ENCODE data around the gene TBPL2.

DNA sequence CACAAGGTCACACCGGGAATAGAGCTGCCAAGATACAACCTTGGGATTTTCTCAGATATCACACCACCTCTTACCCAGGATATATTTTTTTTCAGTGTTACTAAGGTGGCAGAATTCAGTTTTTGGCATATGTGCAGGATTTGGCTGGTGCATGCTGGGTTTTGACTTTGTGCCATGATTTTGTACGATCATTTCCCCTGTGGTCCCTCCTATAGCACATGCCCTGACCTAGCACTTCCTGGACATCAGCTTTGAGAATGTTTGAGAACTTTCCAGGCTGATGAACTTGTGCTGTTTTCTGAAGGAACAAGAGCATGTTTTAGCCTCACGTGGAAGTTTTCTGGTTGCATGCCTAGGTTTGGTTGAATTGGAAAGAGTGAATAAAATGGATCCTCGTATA lies 11.0 kb upstream of the TBPL2 start:
- TF ChIP-seq CTCF (tag by site-specific recombination; IDR thresholded peaks at IDR 0.05) (no peak), ZNF530 (tag by site-specific recombination; IDR thresholded peaks at IDR 0.05; ENCODE audit: low read depth) (no peak)
